LoVo (cell line): Measurements from ENCODE around the gene RBM20.
"Not testable (repeated sequence)": the region's sequence is repeated elsewhere in the genome, so short reads cannot be mapped to it uniquely, and the experiment has no call there.

Experiments used
- DNase-seq: peaks from one replicate; pipeline ENCODE4 v3.0.0-alpha.2; 2016; ENCODE audit warnings: low spot score

RBM20 gene

DNA sequence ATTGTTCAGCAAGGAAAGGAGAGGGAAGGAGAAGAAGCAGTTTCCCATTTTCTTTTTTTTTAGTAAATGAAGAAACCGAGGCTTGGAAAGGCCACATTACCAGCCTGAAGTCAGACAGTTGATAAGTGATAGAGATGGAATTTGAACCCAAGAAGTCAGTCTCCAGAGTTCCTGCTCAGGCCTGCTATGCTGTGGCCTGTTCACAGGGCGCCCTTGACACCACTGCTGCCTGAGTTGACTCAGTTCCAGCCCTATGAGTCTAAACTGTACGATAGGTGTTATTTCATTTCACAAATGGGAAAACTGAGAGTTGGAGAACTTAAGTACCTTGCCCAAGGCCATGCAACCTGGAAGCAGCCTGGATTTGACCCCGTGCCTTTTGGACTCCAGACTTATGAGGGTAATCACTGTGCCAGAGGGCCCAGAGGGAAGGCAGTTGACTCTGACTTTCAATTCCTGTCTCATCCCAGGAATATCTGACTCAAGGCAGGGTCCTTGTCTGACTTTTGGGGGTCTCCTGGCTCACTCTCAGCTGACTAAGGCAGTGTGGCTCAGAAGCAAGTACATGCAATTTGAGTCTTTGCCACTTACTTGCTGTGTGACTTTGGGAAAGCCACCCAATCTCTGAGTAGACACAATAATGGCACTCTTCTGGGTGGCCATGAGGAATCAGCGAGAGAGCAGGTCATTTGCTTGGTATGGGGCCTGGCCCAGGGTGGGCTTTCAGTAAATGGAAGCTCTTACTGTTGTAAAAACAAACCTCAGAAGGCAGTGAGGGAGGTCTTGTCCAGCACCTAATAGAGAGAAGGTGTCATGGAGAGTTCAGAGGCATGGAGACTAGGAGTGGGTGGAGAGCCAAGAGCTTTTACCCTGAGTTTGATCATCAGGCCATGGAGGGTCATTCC is 17.9 kb upstream of the RBM20 start:
- DNase-seq: no peak

DNA sequence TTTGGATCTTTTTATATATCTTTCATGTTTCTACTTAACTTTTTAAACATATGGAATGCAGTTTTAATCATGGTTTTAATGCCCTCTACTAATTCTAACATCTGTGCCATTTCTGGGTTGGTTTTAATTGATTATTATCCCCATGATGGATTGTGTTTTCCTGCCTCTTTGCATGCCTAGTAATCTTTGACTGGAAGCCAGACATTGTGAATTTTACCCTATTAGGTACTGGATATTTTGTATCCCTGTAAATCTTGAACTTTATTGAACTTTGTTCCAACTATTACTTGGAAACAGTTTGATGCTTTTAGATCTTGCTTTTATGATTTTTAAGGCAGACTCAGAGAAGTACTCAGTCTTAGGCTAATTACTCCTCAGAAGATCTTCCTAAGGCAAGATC is 16.0 kb upstream of the RBM20 start:
- no peak for DNase-seq

DNA sequence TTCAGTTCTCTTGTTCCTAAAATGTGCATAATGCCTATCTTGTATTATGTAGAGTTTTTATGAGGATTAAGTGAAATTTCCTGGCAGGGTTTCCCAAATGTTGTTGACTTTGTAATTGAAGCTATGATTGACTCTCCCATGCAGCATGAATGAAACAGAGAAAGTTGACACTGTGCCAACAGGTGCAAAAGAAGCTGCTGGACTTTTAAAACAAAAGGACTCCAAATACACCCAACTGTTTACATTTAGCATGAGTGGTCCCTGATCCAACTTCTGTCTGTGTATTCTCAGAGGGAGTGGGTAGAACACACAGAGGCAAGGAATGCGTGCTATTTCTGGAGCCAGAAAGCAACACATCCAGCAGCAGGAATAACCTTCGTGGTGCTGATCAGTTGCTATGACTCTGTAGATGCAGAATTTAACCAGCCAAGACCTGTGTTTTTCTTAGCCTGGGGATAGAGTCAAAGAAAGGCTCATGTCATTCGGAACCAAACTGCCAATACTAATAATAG is 14.4 kb upstream of the RBM20 start:
- peak; percentile 50 for DNase-seq

DNA sequence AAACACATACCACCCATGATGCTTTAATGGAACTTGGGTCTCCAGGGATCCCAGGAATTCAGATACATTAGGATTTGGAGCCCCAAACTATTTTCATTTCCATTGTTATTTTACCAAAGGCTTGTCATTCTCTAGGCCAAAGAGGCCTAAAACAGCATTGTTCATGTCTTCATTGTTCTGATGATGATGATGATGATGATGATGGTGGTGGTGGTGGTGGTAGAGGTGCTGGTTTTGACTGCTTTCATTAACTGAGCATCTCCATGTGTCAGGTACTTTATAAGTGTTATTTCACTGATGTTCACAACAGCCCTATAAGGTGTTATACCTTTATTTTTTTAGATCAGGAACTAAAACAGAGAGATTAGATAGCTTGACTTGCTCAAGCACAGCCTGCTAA is 12.2 kb upstream of the RBM20 start:
- no peak for DNase-seq

DNA sequence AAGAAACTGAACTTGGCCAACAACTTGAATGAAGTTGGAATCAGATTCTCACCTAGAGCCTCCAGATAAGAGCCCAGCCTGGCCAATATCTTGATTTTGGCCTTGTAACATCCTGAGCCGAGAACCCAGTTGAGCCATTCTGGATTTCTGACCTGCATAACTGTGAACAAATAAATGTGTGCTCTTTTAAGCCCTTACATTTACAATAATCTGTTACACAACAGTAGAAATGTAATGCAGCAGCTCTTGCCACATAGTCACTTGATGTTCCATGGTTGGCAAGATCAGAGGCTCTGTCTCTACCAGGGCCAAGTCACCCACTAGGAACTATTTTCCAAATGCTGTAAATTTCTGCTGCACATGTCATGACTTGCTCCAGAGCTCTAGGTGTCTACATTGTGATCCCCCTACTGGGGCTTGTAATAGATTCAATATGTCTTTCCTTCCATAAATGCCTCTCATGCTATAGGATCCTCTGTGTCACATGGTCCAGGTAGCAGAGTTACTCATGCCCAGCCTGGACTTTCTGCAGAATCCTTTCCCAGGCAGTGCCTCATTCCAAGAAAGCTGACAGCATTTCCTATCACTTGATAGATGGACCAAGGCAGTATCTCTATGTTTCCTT is 11.4 kb upstream of the RBM20 start:
- DNase-seq: no peak

DNA sequence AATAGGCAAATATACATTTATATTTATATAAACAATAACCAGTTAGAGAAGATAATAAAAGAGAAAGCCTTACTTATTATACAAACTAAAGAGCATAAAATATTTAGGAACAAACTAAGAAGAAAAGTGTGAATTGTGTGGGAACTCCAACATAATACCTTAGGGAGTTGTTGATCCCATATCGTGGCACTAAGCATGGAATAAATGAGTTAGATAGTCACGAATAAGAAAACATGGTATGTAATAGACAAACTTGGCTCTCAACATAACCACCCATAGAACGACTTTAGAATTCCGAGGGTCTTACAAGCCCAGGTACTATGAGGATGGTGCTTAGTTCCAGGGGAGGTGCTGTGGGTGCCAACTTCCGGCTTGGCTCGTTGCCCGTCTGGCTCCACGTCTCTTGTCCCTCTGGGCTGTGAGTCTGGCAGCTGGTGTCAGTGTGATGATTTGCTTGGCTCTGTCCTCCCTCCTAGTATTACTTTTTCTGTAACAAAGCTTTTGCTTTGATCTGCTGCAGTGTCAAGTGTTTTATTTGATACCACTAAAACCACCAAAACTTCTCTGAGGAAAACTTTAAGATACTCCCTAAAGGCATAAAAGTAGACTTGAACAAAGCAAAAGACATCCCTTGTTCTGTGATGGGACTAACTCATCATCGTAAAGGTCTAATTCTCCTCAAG is 9.5 kb upstream of the RBM20 start:
- DNase-seq: peak; percentile 63

DNA sequence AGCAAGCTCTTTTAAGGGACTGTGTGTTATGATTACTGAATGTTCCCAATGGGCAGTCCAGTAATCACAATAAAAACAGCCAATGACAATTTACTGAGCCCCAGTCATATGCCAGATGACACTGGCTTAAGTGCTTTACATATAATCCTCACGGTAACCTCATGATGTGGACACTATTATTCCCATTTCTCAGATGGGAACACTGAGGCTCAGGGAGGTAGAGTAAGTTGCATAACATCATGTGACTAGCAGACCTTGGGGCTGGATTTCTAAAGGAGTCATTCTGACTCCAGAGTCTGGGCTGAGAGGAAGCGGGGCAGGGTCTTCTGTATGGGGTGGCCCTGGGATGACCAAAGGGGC is 7.6 kb upstream of the RBM20 start:
- no peak for DNase-seq

DNA sequence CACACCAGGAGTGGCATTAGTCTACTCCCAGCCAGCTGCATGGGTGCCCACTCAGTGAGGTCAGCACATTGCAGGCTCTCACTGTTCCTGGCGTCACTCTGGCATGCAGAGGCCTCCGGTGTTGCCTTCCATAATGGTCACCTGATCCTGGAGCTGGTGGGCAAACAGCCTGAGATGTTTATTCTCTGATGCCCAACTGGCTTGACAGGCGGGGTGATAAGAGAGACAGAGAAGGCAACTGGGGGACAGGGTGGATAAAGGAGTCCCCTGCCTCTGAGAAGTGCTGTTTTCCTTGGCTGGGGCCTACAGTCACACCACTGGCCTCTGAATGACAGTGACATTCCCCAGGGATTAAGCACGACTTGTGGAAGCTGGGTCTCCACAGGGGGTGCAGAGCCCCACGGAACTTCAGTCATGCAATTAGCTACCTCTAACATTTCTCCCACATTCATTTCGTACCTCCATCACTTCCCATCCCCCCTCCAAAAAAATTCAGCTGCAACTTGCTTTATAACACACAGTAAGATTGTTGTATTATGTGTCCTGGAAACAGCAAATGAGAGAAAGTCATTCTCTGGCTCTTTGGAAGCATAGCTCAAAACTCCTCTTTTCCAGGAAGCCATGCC is 7.1 kb upstream of the RBM20 start:
- DNase-seq: no peak

DNA sequence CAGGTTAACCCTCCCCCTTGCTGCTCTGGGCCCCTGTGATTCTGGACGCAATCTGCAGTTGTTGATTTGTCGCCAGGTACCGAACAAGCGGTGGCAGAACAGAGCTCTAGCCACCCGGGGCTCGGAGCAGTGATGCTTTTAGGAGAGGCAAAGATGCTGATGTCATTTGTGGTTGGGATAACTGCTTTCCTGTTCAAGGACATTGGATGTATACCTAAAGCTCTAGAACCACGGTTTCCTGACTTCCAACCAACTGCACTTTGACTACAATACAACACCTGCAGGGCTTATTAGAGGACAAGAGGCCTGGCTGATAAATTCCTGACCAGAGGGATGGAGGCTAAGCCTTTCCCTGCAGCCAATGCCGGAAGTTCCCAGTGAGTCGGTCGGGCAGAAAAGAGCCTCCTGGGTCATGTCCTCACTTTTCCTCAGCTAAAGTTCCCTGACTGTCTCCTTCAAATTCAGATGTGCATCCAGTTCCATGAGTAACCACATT is 6.5 kb upstream of the RBM20 start:
- DNase-seq: no peak

DNA sequence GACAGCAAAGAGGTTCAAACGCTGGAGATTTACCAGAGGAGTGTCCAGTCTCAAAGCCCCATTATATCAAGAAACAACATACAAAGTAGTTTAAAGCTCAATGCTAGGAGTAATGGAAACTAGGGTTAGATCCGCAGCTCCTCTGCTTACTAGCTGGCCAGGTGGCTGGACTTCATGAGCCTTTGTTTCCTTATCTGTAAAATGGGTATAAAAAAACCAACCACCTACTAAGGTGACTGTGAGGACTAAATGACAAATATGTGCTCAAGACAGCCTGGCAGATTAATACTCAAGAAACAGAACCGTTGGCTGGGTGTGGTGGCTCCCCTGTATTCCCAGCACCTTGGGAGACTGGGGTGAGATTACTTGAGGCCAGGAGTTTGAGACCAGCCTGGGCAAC is 5.8 kb upstream of the RBM20 start:
- no peak for DNase-seq

DNA sequence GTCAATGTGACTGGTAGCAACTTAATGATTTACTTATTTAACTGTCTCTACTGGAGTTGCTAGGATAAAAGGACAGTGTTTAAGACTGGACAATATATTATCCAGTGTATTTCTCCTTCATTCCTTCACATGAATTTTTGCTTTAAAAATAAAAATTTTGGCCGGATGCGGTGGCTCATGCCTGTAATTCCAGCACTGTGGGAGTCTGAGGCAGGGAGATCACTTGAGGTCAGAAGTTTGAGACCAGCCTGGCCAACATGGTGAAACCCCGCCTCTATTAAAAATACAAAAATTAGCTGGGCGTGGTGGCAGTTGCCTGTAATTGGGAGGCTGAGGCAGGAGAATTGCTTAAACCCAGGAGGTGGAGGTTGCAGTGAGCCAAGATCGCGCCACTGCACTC is 5.1 kb upstream of the RBM20 start:
- not testable (repeated sequence) for DNase-seq

DNA sequence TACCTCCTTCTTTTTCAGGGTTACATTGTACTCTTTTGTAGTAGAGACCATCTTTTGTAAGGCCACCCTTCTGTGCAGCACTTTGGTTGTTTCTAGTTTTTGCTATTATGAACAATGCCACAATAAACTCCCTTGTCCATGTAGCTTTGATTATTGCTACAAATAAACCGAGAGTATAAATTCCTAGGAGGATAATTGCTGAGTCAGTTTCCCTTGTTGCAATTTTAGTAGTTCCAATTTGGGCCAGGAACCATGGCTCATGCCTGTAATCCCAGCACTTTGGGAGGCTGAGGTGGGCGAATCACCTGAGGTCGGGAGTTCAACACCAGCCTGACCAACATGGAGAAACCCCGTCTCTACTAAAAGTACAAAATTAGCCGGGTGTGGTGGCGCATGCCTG is 4.3 kb upstream of the RBM20 start:
- DNase-seq: not testable (repeated sequence)

DNA sequence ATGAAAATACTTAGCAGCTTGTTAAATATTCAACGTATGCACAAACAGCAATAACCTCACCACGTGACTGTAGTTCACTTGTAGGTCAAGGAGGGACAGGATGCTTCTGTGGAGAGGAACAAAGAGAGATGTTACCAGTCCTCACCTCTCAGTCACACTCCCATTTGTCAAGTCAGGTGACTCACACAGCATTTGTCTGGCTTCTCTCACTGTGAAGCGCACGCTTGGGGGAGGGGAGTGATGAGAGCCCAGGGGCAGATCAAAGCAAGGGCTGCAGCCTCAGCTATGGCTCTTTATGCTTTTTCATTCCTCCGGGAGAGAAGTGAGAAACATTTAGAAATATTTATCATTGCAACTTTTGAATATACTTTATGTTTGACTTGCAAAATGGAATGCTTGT is 2.9 kb upstream of the RBM20 start:
- DNase-seq: no peak

DNA sequence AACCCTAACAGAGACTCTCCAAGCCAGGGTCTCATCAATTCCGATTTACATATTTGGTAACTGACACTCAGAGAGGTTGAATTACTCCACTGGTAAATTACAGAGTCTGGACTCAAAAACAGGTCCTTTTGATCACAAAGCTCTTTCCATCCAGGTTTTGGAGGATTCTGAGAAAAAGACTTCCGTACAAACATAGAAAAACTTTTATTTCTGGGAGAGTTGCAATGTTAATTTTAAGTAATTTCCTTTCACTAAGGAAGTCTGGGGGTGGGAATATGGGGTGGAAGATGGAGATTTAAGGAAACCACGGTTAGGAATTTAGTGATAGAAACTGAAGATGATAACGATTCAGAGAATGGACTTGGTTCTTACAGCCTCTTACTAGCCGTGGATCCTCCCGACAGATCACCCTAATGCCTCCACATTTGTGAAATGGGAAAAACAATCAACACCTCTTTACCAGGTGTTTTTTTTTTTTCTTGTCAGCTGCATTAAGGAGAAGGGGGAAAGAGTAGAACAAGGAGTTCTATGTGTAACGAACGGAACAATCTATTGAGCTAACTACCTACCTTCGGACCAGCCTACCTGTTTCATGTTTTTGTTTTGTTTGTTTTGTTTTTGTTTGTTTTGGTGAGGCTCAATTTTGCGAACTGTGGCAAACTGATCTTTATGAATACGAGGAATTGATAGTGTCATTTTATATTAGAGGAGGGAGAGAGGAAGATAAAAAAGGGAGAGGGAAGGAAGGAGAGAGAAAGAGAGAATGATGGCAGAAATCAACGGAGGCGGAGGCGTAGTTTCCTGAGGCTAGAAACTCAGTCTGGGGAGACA is 1.7 kb upstream of the RBM20 start:
- no peak for DNase-seq

DNA sequence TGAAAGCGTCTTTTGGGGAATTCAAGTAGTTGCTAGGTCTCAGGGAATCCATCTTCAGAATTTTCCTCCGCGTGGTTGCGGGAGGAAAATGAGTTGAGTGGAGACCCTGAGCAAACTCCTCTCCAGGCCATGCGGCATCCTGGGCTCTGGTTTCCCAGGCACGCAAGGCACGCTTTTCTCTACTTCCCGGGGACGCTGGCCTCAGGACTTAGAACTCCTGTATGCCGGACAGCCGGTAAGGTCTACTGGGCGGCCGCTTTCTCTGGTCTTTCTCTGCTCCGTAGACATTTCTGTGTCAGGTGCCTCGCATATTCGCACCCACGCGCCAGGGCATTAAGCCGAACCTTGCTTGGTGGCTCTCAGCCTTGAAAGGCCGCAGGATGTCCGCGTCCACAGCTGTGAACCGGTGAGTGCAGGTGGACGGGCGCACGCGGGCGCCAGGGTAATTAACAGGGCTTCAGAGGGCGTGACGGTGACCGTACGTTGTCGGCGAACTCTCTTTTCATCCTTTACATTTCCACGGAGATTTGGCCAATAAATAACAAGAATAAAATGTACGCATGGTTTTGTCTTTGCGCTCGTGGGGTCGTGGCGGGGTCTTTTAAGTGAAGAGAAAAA is 992 bp upstream of the RBM20 start:
- no peak for DNase-seq

DNA sequence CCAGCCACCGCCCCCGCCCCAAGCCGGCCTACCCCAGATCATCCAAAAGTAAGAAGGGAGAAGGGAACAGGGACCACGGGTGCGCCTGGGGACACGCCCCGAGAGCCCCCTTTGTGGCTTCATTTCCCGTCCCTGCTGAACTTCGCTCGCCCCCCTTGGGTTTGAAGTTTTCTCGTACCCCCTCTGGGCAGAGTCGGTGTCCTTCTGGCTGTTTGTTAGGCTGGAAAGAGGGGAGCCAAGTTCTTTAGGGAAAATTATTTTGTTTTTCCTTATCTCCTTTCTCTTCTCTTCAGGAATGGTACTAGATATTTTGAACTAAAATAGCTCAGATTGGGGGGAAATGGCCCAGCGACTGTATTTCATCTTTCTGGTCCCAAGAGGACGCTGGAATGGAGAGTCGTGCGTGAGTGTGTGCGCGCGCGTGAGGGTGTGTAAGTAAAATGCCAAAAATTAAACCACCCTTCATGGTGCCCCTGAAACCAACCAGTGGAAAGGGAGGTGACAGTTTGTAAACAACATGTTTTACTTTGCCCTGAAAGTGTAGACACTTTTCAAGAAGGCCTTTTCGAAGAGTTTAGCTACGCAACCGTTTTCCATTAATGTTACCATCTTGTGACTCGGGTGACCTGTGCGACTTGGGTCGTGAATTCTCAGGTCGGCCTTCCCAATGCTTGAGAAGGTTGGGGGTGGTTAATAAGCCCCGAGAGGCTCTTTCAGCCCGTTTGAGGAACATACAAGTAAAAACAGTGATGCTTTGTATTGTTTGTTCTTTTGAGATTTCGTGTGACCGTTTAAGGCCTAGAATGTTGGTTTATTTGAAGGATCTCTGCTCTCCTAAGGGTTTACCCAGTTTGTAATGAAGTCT is 694 bp downstream of the RBM20 start:
- DNase-seq: no peak

DNA sequence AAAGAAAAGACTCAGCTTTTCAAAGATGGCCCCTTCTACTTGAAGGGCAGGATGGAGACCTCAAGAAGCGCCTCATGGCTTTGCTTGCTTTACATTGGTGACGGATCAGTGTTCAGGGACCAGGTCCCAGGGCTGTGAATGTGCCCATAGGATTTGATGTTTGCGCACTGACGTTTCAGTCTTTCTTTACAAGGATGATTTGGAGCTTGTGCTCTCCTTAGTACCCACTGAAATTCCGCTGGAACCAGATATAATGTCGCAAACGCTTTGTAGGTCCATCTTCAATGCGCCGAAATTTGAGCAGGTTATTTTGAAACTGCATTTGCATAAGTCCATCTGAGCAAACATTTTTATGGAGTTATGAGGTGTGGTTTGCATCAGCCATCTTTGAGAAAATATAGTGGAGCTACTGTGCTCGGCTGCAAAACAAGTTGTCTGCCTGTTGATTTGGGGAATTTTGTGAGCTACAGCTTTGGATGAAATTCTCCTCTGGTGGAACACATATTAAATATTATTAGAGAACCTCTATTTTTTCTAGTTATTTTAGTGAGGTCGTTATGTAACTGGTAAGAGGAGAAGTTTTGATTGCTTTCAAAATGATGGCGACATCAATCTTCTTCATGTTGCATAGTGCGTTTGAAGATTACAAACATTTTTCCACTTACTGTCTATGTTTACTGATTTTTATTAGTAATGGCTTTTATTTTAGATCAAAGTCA is 2.4 kb downstream of the RBM20 start:
- no peak for DNase-seq

DNA sequence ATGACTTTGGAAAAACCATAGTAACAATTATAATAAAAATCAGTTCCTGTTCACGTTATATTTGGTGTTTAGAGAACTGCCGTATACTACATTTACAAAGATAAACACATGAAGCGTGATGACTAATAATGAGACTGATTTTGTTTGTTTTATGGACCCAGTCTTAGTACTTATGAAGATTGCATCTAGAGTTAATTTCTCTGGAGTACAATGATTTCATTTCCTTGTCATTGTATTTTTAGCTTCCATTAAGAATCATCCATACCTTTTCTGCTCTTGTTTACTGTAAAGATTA is 2.9 kb downstream of the RBM20 start:
- no peak for DNase-seq

DNA sequence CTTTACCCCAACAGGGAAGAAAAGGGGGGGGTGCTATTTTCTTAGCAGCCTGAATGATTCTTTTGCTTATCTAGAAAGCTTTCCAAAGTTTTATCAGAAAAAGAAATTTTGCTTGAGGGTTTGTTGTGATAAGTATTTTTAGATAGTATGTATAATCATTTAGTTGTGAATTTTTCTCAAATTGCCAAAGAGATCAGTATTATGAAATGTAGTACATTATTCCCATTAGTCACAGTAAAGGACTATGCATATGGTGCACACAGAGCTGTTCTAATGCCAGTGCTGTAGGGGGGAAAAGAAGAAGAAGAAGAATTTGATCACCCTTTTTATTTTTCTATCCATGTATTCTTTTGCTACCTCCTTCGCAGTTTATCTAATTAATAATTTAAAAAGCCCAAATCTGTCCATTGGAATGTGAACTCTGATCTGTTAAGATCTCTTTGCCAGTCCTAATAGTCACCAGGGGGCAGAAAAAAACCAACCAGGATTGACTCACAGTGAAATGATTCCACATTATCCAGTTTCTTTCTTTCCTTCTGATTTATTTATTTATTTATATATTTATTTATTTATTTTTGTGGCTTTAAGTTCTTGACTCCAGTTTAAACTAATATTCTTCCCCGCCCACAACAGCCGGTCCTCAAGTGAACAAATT is 4.7 kb downstream of the RBM20 start:
- DNase-seq: no peak
